Mammary epithelial cell (primary cell): ENCODE results near the gene SARDH.

ENCODE experiments used
- CTCF ChIP-seq, 2 donors: IDR thresholded peaks in 1 of 2; conservative IDR thresholded peaks in 1 of 2; 2 replicates each; pipeline ENCODE4 v1.5.1; 2011 to 2012; ENCODE audit warnings: inconsistent platforms in 2 of 2, low read length in 2 of 2, mild to moderate bottlenecking in 2 of 2, control low read depth in 1 of 2, low read depth in 1 of 2; ENCODE audit not compliant: insufficient read depth in 1 of 2; ENCODE audit errors: extremely low read depth in 1 of 2
- EZH2 ChIP-seq: IDR thresholded peaks from 2 replicates; pipeline ENCODE4 v1.6.1; 2012; ENCODE audit warnings: low read length, inconsistent platforms, borderline replicate concordance

- TF ChIP-seq CTCF (conservative IDR thresholded peaks at IDR 0.05 in 1 of 2, IDR thresholded peaks at IDR 0.05 in 1 of 2; ENCODE audit: extremely low read depth in 1 of 2, insufficient read depth in 1 of 2, low read depth in 1 of 2, low read length in 2 of 2): no peak
- no peak for TF ChIP-seq EZH2
Measured at GRCh38 chr9:133774799-133775198, 36.6 kb upstream of the SARDH start.
